Measurements from ENCODE around the gene COG5.

GRCh38 chr7:107364787-107365186, 198.9 kb downstream of the COG5 start:
- TF ChIP-seq ZNF639 (tag by site-specific recombination; IDR thresholded peaks at IDR 0.05) (no peak), ZIC2 (tag by site-specific recombination; IDR thresholded peaks at IDR 0.05) (no peak)
- TF ChIP-seq, protein P1, sequence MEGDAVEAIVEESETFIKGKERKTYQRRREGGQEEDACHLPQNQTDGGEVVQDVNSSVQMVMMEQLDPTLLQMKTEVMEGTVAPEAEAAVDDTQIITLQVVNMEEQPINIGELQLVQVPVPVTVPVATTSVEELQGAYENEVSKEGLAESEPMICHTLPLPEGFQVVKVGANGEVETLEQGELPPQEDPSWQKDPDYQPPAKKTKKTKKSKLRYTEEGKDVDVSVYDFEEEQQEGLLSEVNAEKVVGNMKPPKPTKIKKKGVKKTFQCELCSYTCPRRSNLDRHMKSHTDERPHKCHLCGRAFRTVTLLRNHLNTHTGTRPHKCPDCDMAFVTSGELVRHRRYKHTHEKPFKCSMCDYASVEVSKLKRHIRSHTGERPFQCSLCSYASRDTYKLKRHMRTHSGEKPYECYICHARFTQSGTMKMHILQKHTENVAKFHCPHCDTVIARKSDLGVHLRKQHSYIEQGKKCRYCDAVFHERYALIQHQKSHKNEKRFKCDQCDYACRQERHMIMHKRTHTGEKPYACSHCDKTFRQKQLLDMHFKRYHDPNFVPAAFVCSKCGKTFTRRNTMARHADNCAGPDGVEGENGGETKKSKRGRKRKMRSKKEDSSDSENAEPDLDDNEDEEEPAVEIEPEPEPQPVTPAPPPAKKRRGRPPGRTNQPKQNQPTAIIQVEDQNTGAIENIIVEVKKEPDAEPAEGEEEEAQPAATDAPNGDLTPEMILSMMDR (tag by site-specific recombination; IDR thresholded peaks at IDR 0.05): no peak

All from HEK293 (cell line).